AG20443 (cell line): ENCODE results near the gene CIBAR2.

Experiments
- DNase-seq: peaks from one replicate; pipeline ENCODE4 v3.0.0; 2012; ENCODE audit warnings: low spot score, mixed read lengths

Gene CIBAR2

GRCh38 chr16:85083051-85083639, 29.1 kb downstream of the CIBAR2 start:
- no peak for DNase-seq

GRCh38 chr16:85082173-85083050, 29.9 kb downstream of the CIBAR2 start:
- DNase-seq: no peak

DNA sequence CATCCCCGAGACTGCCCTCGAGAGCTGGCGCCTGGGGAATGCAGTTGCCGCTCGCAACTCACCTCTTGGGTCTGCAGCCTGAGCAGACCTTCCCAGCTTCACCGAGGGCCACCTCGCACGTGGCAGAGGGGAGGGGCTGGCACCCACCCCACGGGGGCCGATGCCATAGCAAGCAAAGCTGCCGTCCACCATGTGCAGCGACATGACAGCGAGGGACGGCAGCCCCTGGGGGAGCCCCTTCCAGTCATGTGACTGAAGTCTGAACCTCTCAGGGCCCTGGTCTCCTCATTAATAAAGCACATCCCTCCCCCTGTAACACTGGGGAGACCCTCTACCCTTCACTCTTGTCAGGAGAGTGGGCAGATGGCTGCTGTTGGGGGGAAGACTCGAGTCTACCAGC, 30.5 kb downstream of the CIBAR2 start:
- no peak for DNase-seq

GRCh38 chr16:85081038-85081437, 31.2 kb downstream of the CIBAR2 start:
- DNase-seq: no peak

DNA sequence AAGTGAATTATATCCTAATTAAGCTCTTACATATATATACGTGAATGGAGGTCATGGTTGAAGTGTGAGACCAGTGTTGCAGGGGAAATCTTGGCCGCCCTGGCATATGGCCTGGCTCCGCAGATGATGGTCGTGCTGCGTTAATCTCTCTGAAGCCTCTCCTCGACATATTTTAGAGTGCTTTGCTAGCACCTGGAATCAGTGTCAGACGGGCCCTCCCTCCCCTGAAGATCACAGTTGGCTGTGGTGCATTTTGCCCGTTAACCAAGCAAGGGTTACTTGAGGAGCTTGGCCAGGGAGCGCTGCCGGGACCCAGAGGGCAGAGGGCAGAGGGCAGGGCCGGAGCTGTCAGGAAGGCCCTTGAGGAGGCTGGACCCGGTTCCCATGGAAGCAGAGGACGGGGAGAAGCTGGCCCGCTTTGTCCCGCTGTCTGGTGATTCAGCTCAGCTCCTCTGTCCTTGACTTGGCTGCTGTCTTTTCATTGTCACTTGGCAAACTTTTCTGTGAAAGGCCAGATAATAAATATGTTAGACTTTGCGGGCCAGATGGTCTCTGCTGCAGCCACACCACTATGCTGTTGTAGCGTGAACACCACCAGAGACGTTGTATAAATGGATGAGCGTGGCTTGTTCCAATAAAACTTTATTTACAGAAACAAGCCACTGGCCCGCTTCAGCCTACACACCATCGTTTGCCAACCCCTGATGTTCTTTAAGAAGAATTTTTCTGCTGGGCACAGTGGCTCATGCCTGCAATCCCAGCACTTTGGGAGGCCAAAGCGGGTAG, 32.3 kb downstream of the CIBAR2 start:
- no peak for DNase-seq

DNA sequence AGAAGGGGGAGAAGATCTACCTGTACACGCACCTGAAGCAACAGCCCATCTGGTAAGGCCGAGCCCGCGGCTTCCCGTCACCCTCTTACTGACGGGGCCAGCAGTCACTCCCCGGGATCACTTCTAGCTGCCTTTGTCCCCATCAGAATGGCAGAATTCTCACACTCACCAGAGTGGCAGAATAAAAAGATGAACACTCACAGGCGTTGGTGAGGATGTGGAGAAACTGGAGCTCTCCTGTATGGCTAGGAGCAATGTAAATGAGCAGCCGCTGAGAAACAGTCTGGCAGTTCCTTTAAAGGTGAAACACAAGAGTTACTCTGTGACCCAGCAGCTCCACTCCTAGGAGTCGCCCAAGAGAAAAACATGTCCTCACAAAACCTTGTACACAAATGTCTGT, 33.3 kb downstream of the CIBAR2 start:
- no peak for DNase-seq

DNA sequence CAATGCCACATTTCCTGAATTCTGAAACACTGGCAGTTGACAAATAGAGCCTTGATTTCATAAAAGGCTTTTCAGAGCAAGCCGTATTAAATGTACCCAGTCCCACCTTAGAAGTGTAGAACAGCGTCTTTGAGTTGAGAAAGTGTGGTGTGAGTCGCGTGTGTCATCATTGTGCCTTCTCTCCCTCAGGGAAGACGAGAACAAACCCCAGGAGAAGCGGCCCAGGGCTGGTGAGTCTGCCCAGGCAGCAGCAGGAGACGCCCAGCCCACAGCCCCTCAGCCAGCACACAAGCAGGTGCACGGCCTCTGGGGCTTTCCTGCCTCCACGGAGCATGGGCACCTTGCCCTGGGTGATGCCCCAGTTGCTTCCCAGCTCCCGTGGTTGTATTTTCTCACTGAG, 34.0 kb downstream of the CIBAR2 start:
- no peak for DNase-seq

GRCh38 chr16:85077576-85078125, 34.6 kb downstream of the CIBAR2 start:
- DNase-seq: no peak

DNA sequence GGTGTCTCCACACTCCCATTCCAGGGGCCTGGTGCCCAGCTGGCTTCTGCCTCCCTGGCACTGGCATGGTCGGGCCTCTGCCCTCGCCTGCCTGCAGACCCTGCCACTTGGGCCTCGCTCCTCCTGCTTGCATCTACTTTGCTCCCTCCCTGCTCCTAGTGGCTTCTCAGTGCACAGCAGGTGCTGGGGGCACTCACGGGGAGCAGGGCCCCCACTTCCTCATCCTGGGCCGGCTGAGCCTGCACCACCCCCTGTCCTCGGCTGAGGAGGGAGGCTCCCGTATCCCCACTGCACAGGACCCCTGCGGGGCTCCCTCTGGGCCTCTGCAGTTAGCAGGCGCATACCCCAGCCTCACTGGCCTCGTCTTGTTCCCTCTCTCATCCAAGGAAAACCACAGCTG, 35.2 kb downstream of the CIBAR2 start:
- DNase-seq: no peak

GRCh38 chr16:85075236-85075924, 36.9 kb downstream of the CIBAR2 start:
- DNase-seq: no peak

- no peak for DNase-seq
These were observed 37.9 kb downstream of the CIBAR2 start for GRCh38 chr16:85074225-85074914.

- peak; percentile 94 for DNase-seq
These were observed 39.3 kb downstream of the CIBAR2 start for GRCh38 chr16:85072947-85073346.

- no peak for DNase-seq
These were observed 40.0 kb downstream of the CIBAR2 start for GRCh38 chr16:85072076-85072860.

- no peak for DNase-seq
These were observed 43.1 kb downstream of the CIBAR2 start for GRCh38 chr16:85069171-85069570.

DNA sequence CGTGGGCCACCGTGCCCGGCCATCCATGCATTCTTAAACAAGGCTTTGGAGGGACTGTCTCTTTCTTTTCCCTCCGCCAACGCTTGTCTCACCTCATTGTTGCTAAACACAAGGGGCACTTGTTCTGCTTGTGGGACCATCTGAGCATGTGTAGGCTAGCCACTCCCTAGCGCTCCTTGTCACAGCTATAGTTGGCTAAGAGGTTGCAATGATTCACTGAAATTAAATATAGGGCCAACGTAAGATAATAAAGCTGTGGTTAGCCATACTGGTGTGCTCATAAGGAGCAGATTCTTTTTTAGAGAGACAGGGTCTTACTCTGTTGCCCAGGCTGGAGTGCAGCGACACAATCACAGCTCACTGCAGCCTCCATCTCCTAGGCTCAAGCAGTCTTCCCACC, 43.5 kb downstream of the CIBAR2 start:
- DNase-seq: no peak

DNA sequence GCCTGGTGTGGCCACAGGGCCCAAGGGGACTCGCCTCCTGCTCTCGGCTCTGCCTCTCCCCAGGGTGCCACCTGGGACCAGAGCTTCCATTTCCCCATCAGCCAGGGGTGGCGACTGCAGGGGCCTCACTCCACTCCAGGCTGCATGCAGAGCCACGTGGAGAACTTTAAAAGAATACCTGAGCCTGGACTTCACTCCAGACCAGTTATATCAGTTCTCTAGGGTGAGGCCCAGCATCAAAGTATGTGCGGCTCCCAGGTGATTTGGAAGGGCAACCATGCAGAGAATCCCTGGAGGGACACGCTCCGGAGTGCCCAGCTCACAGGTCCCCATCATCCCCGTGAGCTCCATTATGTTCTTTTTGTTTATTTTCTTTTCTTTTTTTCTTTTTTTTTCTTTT, 44.8 kb downstream of the CIBAR2 start:
- DNase-seq: no peak

- no peak for DNase-seq
These were observed 45.2 kb downstream of the CIBAR2 start for GRCh38 chr16:85067024-85067423.

DNA sequence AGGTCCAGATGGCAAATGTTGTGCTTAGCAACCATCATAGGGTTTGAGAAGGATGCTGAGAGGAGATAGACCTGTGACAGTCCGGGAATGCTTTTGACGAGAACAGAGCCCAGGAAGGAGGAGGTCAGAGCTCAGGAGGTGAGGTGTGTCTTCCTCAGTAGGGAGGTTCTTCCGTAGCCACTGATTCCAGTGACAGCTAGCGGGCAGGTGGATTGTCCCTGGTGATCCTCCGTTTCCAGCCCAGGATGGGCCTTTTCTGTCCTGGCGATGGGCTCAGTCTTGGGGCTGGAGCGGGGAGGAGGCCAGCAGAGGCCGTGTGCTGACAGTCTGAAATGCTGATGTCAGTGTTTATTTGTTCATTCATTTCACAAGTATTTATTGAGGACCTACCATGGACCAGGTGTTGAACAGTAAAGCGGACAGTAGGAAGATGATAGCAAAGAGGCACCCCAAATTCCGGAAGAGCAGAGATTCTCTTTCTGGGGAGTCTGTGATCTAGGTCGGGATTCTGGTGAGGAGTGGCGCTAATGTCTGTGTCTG, 45.9 kb downstream of the CIBAR2 start:
- no peak for DNase-seq

DNA sequence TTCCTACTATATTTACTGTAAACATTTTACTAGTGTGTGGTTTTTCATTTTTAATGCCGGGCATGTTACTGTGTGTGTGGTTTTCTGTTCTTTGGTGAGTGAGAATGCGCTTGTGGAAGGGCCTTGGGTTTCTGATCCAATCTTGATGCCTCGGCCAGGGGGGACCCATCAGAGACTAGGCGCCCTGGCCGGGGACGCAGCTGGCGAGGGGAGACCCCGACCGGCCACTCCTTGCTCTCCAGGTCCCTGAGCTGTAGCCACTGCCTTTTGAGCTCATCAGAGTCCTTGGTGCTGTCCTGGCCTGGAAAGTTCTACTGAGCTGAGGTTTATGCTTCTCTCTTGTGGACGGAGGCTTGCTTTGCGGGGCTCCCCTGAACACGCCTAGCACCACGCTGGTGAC, 47.2 kb downstream of the CIBAR2 start:
- no peak for DNase-seq

GRCh38 chr16:85064186-85064585, 48.1 kb downstream of the CIBAR2 start:
- DNase-seq: no peak
